DMS53 (cell line): Measurements from ENCODE around the gene WWC1.

Source experiments
- DNase-seq: peaks from one replicate; lab custom pipeline; 2025; lab: John Stamatoyannopoulos, UW

The WWC1 gene

GRCh38 chr5:168443950-168444700 lies 152.7 kb downstream of the WWC1 start:
- DNase-seq, result no peak

- DNase-seq, result no peak
These were observed 155.7 kb downstream of the WWC1 start for GRCh38 chr5:168446983-168447619.

GRCh38 chr5:168447808-168448207 lies 156.4 kb downstream of the WWC1 start:
- no peak for DNase-seq

- DNase-seq, result peak; percentile 72
These were observed 157.7 kb downstream of the WWC1 start for GRCh38 chr5:168449166-168449565.

GRCh38 chr5:168451565-168451964 lies 160.1 kb downstream of the WWC1 start:
- DNase-seq, result no peak

- no peak for DNase-seq
These were observed 163.8 kb downstream of the WWC1 start for GRCh38 chr5:168455201-168455600.

- DNase-seq, result no peak
These were observed 166.1 kb downstream of the WWC1 start for GRCh38 chr5:168457542-168457941.

GRCh38 chr5:168460606-168461005 lies 169.2 kb downstream of the WWC1 start:
- DNase-seq, result no peak

GRCh38 chr5:168463081-168463480 lies 171.6 kb downstream of the WWC1 start:
- no peak for DNase-seq

GRCh38 chr5:168464214-168464613 lies 172.8 kb downstream of the WWC1 start:
- DNase-seq, result no peak

- no peak for DNase-seq
These were observed 173.2 kb downstream of the WWC1 start for GRCh38 chr5:168464641-168465040.

GRCh38 chr5:168467755-168468330 lies 176.4 kb downstream of the WWC1 start:
- DNase-seq, result no peak

- DNase-seq, result no peak
These were observed 177.4 kb downstream of the WWC1 start for GRCh38 chr5:168468836-168469235.

GRCh38 chr5:168469816-168470215 lies 178.4 kb downstream of the WWC1 start:
- no peak for DNase-seq

GRCh38 chr5:168471785-168472184 lies 180.3 kb downstream of the WWC1 start:
- no peak for DNase-seq

- no peak for DNase-seq
These were observed 180.9 kb downstream of the WWC1 start for GRCh38 chr5:168472329-168472728.

GRCh38 chr5:168474319-168474718 lies 182.9 kb downstream of the WWC1 start:
- no peak for DNase-seq

GRCh38 chr5:168477060-168477459 lies 185.6 kb downstream of the WWC1 start:
- no peak for DNase-seq

- DNase-seq, result no peak
These were observed 187.7 kb downstream of the WWC1 start for GRCh38 chr5:168479166-168479565.

GRCh38 chr5:168480601-168481000 lies 189.2 kb downstream of the WWC1 start:
- DNase-seq, result no peak

- no peak for DNase-seq
These were observed 189.9 kb downstream of the WWC1 start for GRCh38 chr5:168481330-168481788.

- no peak for DNase-seq
These were observed 190.9 kb downstream of the WWC1 start for GRCh38 chr5:168482361-168482760.
